A673 (cell line): Measurements from ENCODE around the gene R3HDM1. TPM values are rescaled to one million over a fixed set of nuclear protein-coding genes. Genes with fewer than 3 reads are reported as not detected.
A peak's percentile ranks its signal among the peaks of the same experiment; 100 is the strongest.

Experiments used
- Bru-seq: library from RNA; stranded (reverse); fragments of 400-500 nt; gene quantifications from one replicate; lab custom pipeline; 2021; lab: Mats Ljungman, UMichigan
- BruChase-seq, 2 experiments: library from RNA; stranded (reverse); fragments of 400-500 nt; gene quantifications; one replicate each; lab custom pipeline; 2021; lab: Mats Ljungman, UMichigan
- BruUV-seq: library from RNA; stranded (reverse); fragments of 400-500 nt; replicated peaks from 2 replicates; lab custom pipeline; 2021; lab: Mats Ljungman, UMichigan
- CTCF ChIA-PET: fragments of 300-600 bp; sonication (Branson Sonifier 250); formaldehyde crosslinking; loops from one replicate; lab custom pipeline; 2022; ENCODE audit warnings: antibody characterized with exemption; lab: Charles Lee
- POLR2A ChIA-PET: fragments of 300-600 bp; sonication (Branson Sonifier 250); formaldehyde crosslinking; loops from one replicate; lab custom pipeline; 2022; ENCODE audit warnings: antibody characterized with exemption; ENCODE audit not compliant: low non-redundant PET; lab: Charles Lee
- DNase-seq: peaks from one replicate; pipeline ENCODE4 v3.0.0-alpha.2; 2015; ENCODE audit warnings: low spot score
- H3K27ac ChIP-seq: fragments of 200-600 bp; sonication (generic); 2 replicates; pipeline ENCODE4 v1.5.1; 2016; ENCODE audit warnings: mixed run types, low read depth, mild to moderate bottlenecking, mixed read lengths, antibody characterized with exemption, low read length; ENCODE audit not compliant: poor library complexity, severe bottlenecking
- H3K27me3 ChIP-seq: fragments of 200-600 bp; sonication (generic); replicated peaks from 2 replicates; pipeline ENCODE4 v1.6.1; 2017; ENCODE audit warnings: mixed run types, low read depth, mild to moderate bottlenecking, mixed read lengths, antibody characterized with exemption, low read length; ENCODE audit not compliant: insufficient read depth, poor library complexity
- H3K36me3 ChIP-seq: fragments of 200-600 bp; sonication (generic); 2 replicates; pipeline ENCODE4 v1.6.1; 2016; ENCODE audit warnings: mixed run types, mild to moderate bottlenecking, mixed read lengths, antibody characterized with exemption, low read length; ENCODE audit not compliant: insufficient read depth, poor library complexity, severe bottlenecking
- H3K4me1 ChIP-seq: fragments of 200-600 bp; sonication (generic); 2 replicates; pipeline ENCODE4 v1.6.1; 2017; ENCODE audit warnings: mixed run types, mild to moderate bottlenecking, mixed read lengths, antibody characterized with exemption, low read length; ENCODE audit not compliant: insufficient read depth, poor library complexity, severe bottlenecking
- H3K4me3 ChIP-seq: fragments of 200-600 bp; sonication (generic); 2 replicates; pipeline ENCODE4 v1.5.1; 2016; ENCODE audit warnings: low read depth, mixed run types, mild to moderate bottlenecking, mixed read lengths, low read length; ENCODE audit not compliant: poor library complexity, severe bottlenecking
- H3K9me3 ChIP-seq: fragments of 200-600 bp; sonication (generic); 2 replicates; pipeline ENCODE4 v1.6.1; 2016; ENCODE audit warnings: mixed run types, low read depth, mild to moderate bottlenecking, mixed read lengths, antibody characterized with exemption, low read length; ENCODE audit not compliant: poor library complexity, severe bottlenecking
- EZH2 ChIP-seq: fragments of 200-600 bp; sonication (generic); IDR thresholded peaks from 2 replicates; pipeline ENCODE4 v1.6.1; 2017; ENCODE audit warnings: borderline replicate concordance, low read depth, mild to moderate bottlenecking, mixed read lengths, antibody characterized with exemption, low read length; ENCODE audit not compliant: poor library complexity, severe bottlenecking
- intact Hi-C: fragments of 100-400 bp; cut with micrococcal nuclease; formaldehyde crosslinking; loops from one replicate; pipeline ENCODE4 v1.10.0; 2022; ENCODE audit not compliant: unreplicated experiment
- long read RNA-seq: library from polyadenylated mRNA; stranded (forward); transcript quantifications from one replicate; pipeline ENCODE4 v2.0.0, GENCODE V29; 2022
- total RNA-seq: library from RNA; stranded (reverse); gene quantifications from 2 replicates; pipeline ENCODE4 v1.2.3, GENCODE V29; 2021
- TF ChIP-seq, protein P1 (sequence below): fragments of 300-800, 200-600 bp; sonication (generic); conservative IDR thresholded peaks from 2 replicates; pipeline ENCODE4 v1.5.1; 2017; ENCODE audit warnings: low read depth, mild to moderate bottlenecking, antibody characterized with exemption, low read length, moderate library complexity, mixed read lengths

Gene R3HDM1
- total RNA-seq: 65.4 and 66.6 TPM in 2 replicates
- percentile 87 among the genes with signal in this experiment for Bru-seq, nascent RNA
- BruChase-seq, experiment 1, labeled RNA remaining after a 2-hour chase: percentile 83 among the genes with signal in this experiment
- BruChase-seq, experiment 2, labeled RNA remaining after a 6-hour chase: percentile 81 among the genes with signal in this experiment
- long read RNA-seq, full-length matches to known transcripts: 8 of 49 reads
- long read RNA-seq, partial matches to known transcripts: 18 of 49 reads
- long read RNA-seq, other reads (novel, unspliced or antisense): 23 of 49 reads

- peak; percentile 100 for DNase-seq
- peaks cover 6% of the 10 kb centered on the region for H3K4me1 ChIP-seq
- intact Hi-C loops: loop anchor here (5.0 kb wide), 1 partner anchor 479 kb away; the partner anchor contains the start of gene RAB3GAP1
- peak within 1 kb of the TSS; percentile 92 for H3K4me3 ChIP-seq
- TF ChIP-seq EZH2: no peak
- TF ChIP-seq, protein P1, sequence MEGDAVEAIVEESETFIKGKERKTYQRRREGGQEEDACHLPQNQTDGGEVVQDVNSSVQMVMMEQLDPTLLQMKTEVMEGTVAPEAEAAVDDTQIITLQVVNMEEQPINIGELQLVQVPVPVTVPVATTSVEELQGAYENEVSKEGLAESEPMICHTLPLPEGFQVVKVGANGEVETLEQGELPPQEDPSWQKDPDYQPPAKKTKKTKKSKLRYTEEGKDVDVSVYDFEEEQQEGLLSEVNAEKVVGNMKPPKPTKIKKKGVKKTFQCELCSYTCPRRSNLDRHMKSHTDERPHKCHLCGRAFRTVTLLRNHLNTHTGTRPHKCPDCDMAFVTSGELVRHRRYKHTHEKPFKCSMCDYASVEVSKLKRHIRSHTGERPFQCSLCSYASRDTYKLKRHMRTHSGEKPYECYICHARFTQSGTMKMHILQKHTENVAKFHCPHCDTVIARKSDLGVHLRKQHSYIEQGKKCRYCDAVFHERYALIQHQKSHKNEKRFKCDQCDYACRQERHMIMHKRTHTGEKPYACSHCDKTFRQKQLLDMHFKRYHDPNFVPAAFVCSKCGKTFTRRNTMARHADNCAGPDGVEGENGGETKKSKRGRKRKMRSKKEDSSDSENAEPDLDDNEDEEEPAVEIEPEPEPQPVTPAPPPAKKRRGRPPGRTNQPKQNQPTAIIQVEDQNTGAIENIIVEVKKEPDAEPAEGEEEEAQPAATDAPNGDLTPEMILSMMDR: peak; percentile 41
- no peaks in the 10 kb centered on the region for H3K36me3 ChIP-seq
- CTCF ChIA-PET: no interaction called here
- H3K27me3 ChIP-seq: no peaks in the 10 kb centered on the region
- no TSS peak for BruUV-seq
- no peaks in the 10 kb centered on the region for H3K9me3 ChIP-seq
- peak within 1 kb of the TSS; percentile 90 for H3K27ac ChIP-seq
- POLR2A ChIA-PET: interaction anchor here (0.5 to 0.8 kb wide), 3 partner anchors 13 to 353 kb away, joined by 4 to 14 read pairs (median 4); no protein-coding TSS in a partner anchor
These were observed at the start of gene R3HDM1 for GRCh38 chr2:135531231-135532197. R3HDM1 (plus strand) TSS chr2:135531484; CDS start chr2:135604846, 73,362 bp downstream.

- BruUV-seq: no TSS peak
- no peaks in the 10 kb centered on the region for H3K27me3 ChIP-seq
- no peaks in the 10 kb centered on the region for H3K36me3 ChIP-seq
- POLR2A ChIA-PET: no interaction called here
- CTCF ChIA-PET: no interaction called here
- H3K4me3 ChIP-seq: no peak overlapping the region
- intact Hi-C loops: no loop called here
- H3K9me3 ChIP-seq: no peaks in the 10 kb centered on the region
- no peak for DNase-seq
- H3K27ac ChIP-seq: no peak overlapping the region
- TF ChIP-seq, protein P1: no peak
- no peak for TF ChIP-seq EZH2
- no peaks in the 10 kb centered on the region for H3K4me1 ChIP-seq
These were observed 45.8 kb upstream of the R3HDM1 start for GRCh38 chr2:135485441-135485840.

- Histone ChIP-seq H3K36me3 (no peaks in the 10 kb centered on the region), H3K27me3 (no peaks in the 10 kb centered on the region), H3K4me1 (no peaks in the 10 kb centered on the region), H3K27ac (no peak overlapping the region), H3K4me3 (no peak overlapping the region), H3K9me3 (no peaks in the 10 kb centered on the region)
- BruUV-seq: no TSS peak
- POLR2A ChIA-PET: no interaction called here
- intact Hi-C loops: no loop called here
- CTCF ChIA-PET: no interaction called here
- TF ChIP-seq EZH2: no peak
- TF ChIP-seq, protein P1: no peak
- DNase-seq: no peak
These were observed 40.9 kb upstream of the R3HDM1 start for GRCh38 chr2:135490376-135490775.
